Activated CD8-positive, alpha-beta memory T cell treated with anti-CD3 and anti-CD28 coated beads, Interleukin-2, amount 50 U/mL, for 4 hours (primary cell): ENCODE results near the gene RBFA.

ENCODE experiments used
- DNase-seq: peaks from one replicate; pipeline ENCODE4 v3.0.0-alpha.2; 2020

Gene RBFA

GRCh38 chr18:80076379-80076778 lies 42.1 kb downstream of the RBFA start:
- no peak for DNase-seq

- DNase-seq: no peak
Observed at GRCh38 chr18:80077873-80078272, 43.6 kb downstream of the RBFA start.
